Fibroblast of the aortic adventitia (primary cell): ENCODE results near the gene PDE5A. TPM values are rescaled to one million over a fixed set of nuclear protein-coding genes. Genes with fewer than 3 reads are reported as not detected.

Experiments used
- DNase-seq: peaks from one replicate; pipeline ENCODE4 v3.0.0-alpha.2; 2010; ENCODE audit warnings: low read depth
- H3K4me3 ChIP-seq: 2 replicates; pipeline ENCODE4 v1.5.1; 2011; ENCODE audit warnings: low read depth, mild to moderate bottlenecking, control low read depth, low read length, moderate library complexity
- CTCF ChIP-seq: IDR thresholded peaks from 2 replicates; pipeline ENCODE4 v1.5.1; 2011; ENCODE audit warnings: mild to moderate bottlenecking, low read length, control low read depth, inconsistent platforms; ENCODE audit not compliant: insufficient read depth
- total RNA-seq: library from RNA; depleted of rRNA; stranded (reverse); fragments of >200 nt; gene quantifications from 2 replicates; pipeline ENCODE4 v1.2.3, GENCODE V29; 2012; ENCODE audit warnings: low replicate concordance

PDE5A gene
- total RNA-seq, 1 donor, result 146 TPM

GRCh38 chr4:119501740-119502139 lies 126.9 kb downstream of the PDE5A start:
- H3K4me3 ChIP-seq, result no peak overlapping the region
- TF ChIP-seq CTCF, result no peak
- no peak for DNase-seq

GRCh38 chr4:119498527-119498926 lies 130.1 kb downstream of the PDE5A start:
- DNase-seq, result peak; percentile 46
- TF ChIP-seq CTCF, result no peak
- no peak overlapping the region for H3K4me3 ChIP-seq

GRCh38 chr4:119493886-119494285 lies 134.7 kb downstream of the PDE5A start:
- no peak overlapping the region for H3K4me3 ChIP-seq
- DNase-seq, result no peak
- TF ChIP-seq CTCF, result no peak

- DNase-seq, result peak; percentile 36
- H3K4me3 ChIP-seq, result no peak overlapping the region
- TF ChIP-seq CTCF, result peak; percentile 7
Measured at GRCh38 chr4:119493419-119493818, 135.2 kb downstream of the PDE5A start.

GRCh38 chr4:119490335-119490734 lies 138.3 kb downstream of the PDE5A start:
- DNase-seq, result peak; percentile 35
- H3K4me3 ChIP-seq, result no peak overlapping the region
- no peak for TF ChIP-seq CTCF

- no peak for DNase-seq
- TF ChIP-seq CTCF, result no peak
- no peak overlapping the region for H3K4me3 ChIP-seq
Measured at GRCh38 chr4:119489305-119489704, 139.3 kb downstream of the PDE5A start.

GRCh38 chr4:119480331-119480730 lies 148.3 kb downstream of the PDE5A start:
- DNase-seq, result no peak
- no peak overlapping the region for H3K4me3 ChIP-seq
- no peak for TF ChIP-seq CTCF
